Lung (tissue), 12 donors: ENCODE data around the gene MYO7A. TPM values are rescaled to one million over a fixed set of nuclear protein-coding genes. Genes with fewer than 3 reads are reported as not detected.

Experiments used
- ATAC-seq: fragments of 200-7000 bp; cut with Tn5 transposase; one replicate; pipeline ENCODE4 v1.9.1; 2020; ENCODE audit warnings: moderate number of reproducible peaks; ENCODE audit not compliant: insufficient read depth, low FRiP score
- DNase-seq, 3 donors: peaks; one replicate each; pipeline ENCODE4 v3.0.0-alpha.2; 2013 to 2017
- H3K27ac ChIP-seq, 2 donors: one replicate each; pipeline ENCODE4 v1.5.1; 2013; ENCODE audit warnings: mild to moderate bottlenecking in 2 of 2, moderate library complexity in 2 of 2, control low read depth in 1 of 2, inconsistent platforms in 1 of 2, low read depth in 1 of 2, low read length in 1 of 2
- H3K27me3 ChIP-seq, 3 donors: one replicate each; pipeline ENCODE4 v1.5.1; 2013; ENCODE audit warnings: low read length in 2 of 3; ENCODE audit not compliant: control insufficient read depth in 3 of 3, insufficient read depth in 3 of 3
- H3K36me3 ChIP-seq, 4 donors: one replicate each; pipeline ENCODE4 v1.5.1; 2013; ENCODE audit warnings: low read length in 4 of 4, mild to moderate bottlenecking in 1 of 4, moderate library complexity in 1 of 4; ENCODE audit not compliant: control insufficient read depth in 4 of 4, insufficient read depth in 4 of 4
- H3K4me1 ChIP-seq, 5 donors: one replicate each; pipeline ENCODE4 v1.5.1; 2013; ENCODE audit warnings: low read length in 5 of 5, mild to moderate bottlenecking in 2 of 5, moderate library complexity in 1 of 5; ENCODE audit not compliant: control insufficient read depth in 5 of 5, insufficient read depth in 5 of 5
- H3K4me3 ChIP-seq: one replicate; pipeline ENCODE4 v1.5.1; 2013; ENCODE audit warnings: mild to moderate bottlenecking, control low read depth, moderate library complexity
- H3K9ac ChIP-seq, 2 donors: one replicate each; pipeline ENCODE4 v1.5.1; 2013; ENCODE audit warnings: low read length in 2 of 2, control low read depth in 1 of 2; ENCODE audit not compliant: insufficient read depth in 1 of 2
- H3K9me3 ChIP-seq, 4 donors: one replicate each; pipeline ENCODE4 v1.5.1; 2013; ENCODE audit warnings: low read length in 3 of 4, mild to moderate bottlenecking in 1 of 4, moderate library complexity in 1 of 4; ENCODE audit not compliant: control insufficient read depth in 4 of 4, insufficient read depth in 3 of 4
- WGBS, 2 donors: extraction: QIAGEN DNeasy Blood & Tissue Kit; methylation state at CpG; one replicate each; pipeline ENCODE4 v1.1.7; 2013; 5-methylcytosine and 5-hydroxymethylcytosine counted together
- polyA plus RNA-seq, 2 donors: library from polyadenylated mRNA; stranded (reverse); fragments of 200-250 nt; gene quantifications; one replicate each; pipeline ENCODE4 v1.2.1, GENCODE V29; 2013
- total RNA-seq, 2 donors: library from RNA; depleted of rRNA in 1 of 2; stranded (reverse); fragments of >200 nt in 1 of 2; gene quantifications; one replicate each; pipeline ENCODE4 v1.2.1, GENCODE V29; 2014 to 2021
- TF ChIP-seq, protein P1 (sequence below): IDR thresholded peaks from 2 replicates; pipeline ENCODE4 v1.5.1; 2012; ENCODE audit warnings: mild to moderate bottlenecking; ENCODE audit errors: control extremely low read depth, extremely low read depth
- donor health status: control.
- donor health status: control.
- donor health status: Bipolar disorder and iron deficiency.
- donor health status: healthy.
- donor health status: DM: yes; HTN: yes; CAD: no.

Gene MYO7A
- total and polyA plus RNA-seq, 4 donors, result 1.8 to 10.2 (median 6.3) TPM

DNA sequence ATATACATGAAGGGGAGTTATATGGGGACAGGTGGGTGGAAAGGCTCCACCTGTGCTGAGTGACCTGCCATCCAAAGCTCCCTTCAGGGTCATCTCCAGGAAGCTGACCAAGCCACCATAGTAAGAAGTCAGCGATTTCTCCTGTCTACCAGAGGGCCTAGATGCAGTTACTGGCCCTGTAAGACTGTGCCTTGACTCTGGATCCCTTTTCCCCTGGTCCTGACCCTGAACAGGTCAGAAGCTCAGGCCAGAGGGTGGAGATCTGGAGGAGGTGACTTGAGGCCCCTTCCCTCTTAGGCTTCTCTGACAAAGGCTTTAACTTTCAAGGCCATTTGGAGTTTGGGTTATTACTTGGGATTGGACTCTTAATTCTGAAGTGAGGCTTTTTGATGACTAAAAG lies 103.8 kb downstream of the MYO7A start:
- H3K27ac ChIP-seq, result no peak overlapping the region
- H3K4me3 ChIP-seq, result no peak overlapping the region
- ATAC-seq (no peak), DNase-seq (no peak)
- WGBS, 2 donors, result 87 to 93% methylated on average over 1 of the region's 1 CpG
- TF ChIP-seq, protein P1, sequence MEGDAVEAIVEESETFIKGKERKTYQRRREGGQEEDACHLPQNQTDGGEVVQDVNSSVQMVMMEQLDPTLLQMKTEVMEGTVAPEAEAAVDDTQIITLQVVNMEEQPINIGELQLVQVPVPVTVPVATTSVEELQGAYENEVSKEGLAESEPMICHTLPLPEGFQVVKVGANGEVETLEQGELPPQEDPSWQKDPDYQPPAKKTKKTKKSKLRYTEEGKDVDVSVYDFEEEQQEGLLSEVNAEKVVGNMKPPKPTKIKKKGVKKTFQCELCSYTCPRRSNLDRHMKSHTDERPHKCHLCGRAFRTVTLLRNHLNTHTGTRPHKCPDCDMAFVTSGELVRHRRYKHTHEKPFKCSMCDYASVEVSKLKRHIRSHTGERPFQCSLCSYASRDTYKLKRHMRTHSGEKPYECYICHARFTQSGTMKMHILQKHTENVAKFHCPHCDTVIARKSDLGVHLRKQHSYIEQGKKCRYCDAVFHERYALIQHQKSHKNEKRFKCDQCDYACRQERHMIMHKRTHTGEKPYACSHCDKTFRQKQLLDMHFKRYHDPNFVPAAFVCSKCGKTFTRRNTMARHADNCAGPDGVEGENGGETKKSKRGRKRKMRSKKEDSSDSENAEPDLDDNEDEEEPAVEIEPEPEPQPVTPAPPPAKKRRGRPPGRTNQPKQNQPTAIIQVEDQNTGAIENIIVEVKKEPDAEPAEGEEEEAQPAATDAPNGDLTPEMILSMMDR, result no peak
- no peaks in the 10 kb centered on the region for H3K9me3 ChIP-seq
- H3K27me3 ChIP-seq, result no peaks in the 10 kb centered on the region
- no peak overlapping the region for H3K9ac ChIP-seq
- no peaks in the 10 kb centered on the region for H3K36me3 ChIP-seq
- H3K4me1 ChIP-seq, result no peaks in the 10 kb centered on the region

DNA sequence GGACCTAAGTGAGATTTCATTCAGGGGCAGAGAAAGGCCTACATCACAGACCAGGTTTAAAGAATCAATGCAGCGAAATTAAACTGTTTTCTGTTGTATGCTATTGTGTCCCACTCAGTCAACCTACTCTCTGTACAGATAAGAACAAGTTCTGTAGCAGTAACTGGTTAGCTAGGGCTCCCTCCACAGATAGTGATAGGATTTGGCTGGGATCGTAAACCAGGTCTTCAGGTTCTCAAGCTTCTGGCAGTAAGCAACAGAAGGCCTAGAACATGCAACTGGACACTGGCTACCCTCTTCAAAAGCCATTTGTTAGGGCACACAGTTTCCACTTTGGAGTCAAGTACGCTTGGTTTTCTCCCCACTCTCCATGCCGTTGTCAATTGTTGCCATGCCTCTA lies 104.2 kb downstream of the MYO7A start:
- Histone ChIP-seq H3K9me3 (no peaks in the 10 kb centered on the region), H3K27ac (no peak overlapping the region), H3K4me1 (no peaks in the 10 kb centered on the region), H3K36me3 (no peaks in the 10 kb centered on the region), H3K4me3 (no peak overlapping the region), H3K27me3 (no peaks in the 10 kb centered on the region), H3K9ac (no peak overlapping the region)
- WGBS, 2 donors, result 95% methylated on average over 4 of the region's 4 CpGs
- ATAC-seq (no peak), DNase-seq (no peak)
- TF ChIP-seq, protein P1, result no peak

DNA sequence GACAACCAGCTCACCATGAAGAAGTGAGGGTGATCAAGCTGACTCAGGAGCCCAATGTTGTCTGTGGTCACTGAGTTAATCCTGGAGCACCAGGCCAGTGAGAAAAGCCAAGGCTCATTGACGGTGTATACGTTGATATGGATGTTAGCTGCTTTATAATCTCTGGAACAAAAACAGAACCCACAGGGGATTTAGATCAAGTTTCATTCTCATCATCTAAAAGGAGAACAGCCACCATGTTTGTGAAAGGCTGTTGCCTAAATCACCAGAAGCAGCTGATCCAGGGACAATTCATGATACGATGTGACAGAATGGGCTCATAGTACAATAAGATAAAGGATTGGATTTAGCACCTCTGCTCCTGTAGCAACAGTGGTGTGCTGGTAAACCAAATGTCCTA lies 105.0 kb downstream of the MYO7A start:
- no peak for DNase-seq
- TF ChIP-seq, protein P1, result no peak
- Histone ChIP-seq H3K4me3 (no peak overlapping the region), H3K36me3 (no peaks in the 10 kb centered on the region), H3K4me1 (no peaks in the 10 kb centered on the region), H3K27ac (no peak overlapping the region), H3K9me3 (no peaks in the 10 kb centered on the region), H3K27me3 (no peaks in the 10 kb centered on the region), H3K9ac (no peak overlapping the region)
- ATAC-seq, result no peak
- WGBS, 2 donors, result 95 to 100% methylated on average over 3 of the region's 3 CpGs

DNA sequence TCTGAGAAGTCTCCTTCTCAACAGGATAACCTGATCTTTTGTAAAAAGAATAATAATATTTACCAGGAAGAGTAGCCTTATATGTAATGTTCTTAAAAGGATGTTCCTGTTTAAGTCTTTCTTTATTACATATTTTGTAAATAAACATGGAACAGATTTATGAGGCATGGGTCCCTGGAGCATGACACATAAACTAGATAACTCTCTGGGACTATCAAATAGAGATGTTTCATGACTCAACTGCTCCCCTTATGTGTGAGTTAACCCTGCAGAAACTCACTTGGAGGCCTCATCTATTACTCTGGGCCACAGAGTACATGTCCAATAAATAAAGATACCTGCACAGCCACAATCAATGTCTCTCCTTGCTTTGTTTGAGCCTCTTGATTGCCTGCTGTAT lies 108.9 kb downstream of the MYO7A start:
- ATAC-seq (no peak), DNase-seq (no peak)
- TF ChIP-seq, protein P1, result no peak
- Histone ChIP-seq H3K4me3 (no peak overlapping the region), H3K9me3 (no peaks in the 10 kb centered on the region), H3K9ac (no peak overlapping the region), H3K4me1 (no peaks in the 10 kb centered on the region), H3K27ac (no peak overlapping the region), H3K36me3 (no peaks in the 10 kb centered on the region), H3K27me3 (no peaks in the 10 kb centered on the region)
